GM18502 (cell line): ENCODE data around the gene C6orf15.

Experiments used
- ATAC-seq: cut with Tn5 transposase; IDR thresholded peaks from one replicate; pipeline ENCODE4 v1.9.1; 2021; ENCODE audit warnings: mild to moderate bottlenecking; ENCODE audit not compliant: unreplicated experiment, poor library complexity

The C6orf15 gene

DNA sequence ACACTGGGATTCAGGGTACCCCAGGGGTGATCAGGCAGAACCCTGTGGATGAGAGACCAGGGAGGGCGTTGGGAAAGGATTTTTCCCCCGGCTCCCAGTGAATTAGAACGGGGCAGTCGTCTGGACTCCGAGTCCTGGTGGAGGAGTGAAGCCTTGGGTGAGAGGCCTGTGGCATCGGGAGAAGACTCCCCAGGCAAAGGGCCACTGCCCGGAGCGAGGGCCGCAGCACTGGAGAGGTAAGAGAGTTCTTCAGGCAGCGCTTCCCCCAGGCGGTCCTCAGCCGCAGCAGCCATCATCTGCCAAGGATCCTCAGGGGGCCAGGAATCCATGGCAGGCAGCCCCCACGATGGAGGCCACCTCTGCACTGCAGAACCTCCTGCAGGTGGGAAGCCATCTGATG, 663 bp downstream of the C6orf15 start:
- ATAC-seq, result no peak

DNA sequence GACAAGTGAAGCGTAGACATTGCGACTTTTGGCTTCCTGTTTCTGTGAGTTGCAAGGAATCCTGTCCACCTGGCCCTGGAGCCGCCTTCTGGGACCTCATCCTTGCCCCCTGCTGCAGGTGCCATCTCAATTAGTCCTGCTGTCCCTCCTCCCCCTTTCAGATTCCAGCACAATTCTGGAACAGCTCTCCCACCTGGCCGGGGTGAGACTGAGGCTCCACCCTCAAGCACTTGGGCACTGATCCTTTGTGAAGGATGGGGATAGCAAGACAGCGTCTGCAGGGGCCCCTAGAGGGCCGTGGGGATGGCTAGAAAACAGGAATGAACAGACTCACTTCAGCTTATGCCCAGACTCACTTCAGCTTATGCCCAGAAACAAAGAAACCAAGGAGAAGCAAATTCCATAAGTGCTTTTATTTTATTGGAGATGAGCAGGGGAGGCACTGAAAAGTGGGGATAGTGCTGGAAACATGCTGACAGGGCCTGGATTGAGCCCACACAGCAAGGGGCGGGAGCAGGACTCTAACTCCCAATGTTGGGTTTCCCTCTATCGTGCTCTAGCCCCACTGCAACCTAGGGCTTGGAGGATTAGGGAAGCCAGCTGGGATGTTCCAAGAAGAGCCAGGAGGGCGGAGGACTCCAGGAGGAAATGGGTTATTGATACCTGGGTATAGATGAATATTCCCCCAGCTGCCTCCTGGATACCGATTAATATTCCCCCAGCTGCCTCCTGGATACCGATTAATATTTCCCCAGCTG, 1.4 kb downstream of the C6orf15 start:
- no peak for ATAC-seq

DNA sequence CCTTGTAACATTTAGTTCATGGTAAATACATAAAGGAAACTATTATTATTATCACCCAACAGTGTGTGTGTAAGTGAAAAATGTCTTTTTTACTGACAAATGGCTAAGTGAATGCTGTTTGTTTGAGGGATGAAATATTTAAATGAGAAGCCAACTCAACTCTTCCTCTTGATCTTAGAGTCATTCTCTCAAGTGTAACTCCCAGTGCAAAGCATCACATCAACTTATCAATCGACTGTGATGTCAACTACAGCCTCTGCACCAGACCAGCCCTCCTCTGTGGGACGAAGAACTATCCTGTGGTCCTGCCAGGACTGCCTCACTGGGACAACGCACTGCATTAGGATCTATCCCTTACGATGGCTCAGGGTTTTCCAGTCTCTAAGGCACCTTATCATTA, 5.3 kb downstream of the C6orf15 start:
- no peak for ATAC-seq

DNA sequence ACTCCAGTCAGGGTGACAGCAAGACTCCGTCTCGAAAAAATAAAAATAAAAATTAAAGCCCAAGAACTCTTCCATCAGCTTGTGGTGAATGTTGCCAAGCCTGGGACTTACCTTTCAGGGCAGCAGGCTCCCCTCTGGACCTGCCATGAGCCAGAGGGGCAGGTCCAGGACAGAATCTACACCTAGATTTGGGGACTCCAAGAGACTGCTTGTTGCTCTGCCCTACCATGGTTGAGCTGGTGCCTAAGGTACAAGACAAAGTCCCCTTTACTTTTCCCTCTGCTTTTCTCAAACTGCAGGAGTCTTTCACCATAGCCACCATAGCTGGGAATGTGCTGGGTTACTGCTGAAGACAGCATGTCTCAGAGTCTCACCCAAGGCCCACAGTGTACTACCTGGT, 9.2 kb downstream of the C6orf15 start:
- no peak for ATAC-seq

DNA sequence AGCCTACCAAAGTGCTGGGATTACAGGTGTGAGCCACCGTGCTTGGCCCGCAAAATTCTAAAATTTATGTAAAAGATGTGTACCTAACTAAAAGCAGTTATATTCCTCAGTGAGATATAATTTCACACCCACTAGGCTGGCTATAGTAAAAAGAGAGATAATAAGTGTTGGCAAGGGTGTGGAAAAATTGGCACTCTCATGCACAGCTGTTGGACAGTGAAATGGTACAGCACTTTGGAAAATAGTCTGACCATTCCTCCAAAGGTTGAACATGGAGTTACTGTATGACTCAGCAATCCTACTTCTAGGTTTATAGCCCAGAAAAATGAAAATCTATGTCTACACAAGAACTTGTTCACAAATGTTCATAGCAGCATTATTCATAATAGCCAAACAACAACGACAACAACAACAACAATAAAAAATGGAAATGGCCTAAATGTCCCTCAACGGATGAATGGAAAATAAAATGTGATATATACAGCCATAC, 13.9 kb downstream of the C6orf15 start:
- no peak for ATAC-seq

DNA sequence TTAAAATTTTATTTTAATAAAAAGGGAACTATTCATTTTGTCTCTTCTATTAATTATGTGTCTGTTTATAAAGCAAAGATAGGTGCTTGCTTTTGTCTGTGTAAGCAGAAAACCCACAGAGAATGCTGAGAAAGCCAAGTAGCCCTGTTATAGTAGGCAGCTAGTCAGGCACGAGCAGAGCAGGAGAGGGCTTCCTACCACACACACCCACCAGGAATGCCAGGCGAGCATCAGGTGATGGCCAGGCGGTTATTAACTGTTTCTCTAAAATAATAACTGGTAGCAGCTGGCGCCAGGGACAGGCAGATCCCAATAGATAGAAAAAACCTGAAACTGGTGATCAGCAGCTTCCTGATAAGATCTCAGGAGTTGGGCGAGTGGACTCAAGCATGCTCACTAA, 15.7 kb downstream of the C6orf15 start:
- no peak for ATAC-seq

DNA sequence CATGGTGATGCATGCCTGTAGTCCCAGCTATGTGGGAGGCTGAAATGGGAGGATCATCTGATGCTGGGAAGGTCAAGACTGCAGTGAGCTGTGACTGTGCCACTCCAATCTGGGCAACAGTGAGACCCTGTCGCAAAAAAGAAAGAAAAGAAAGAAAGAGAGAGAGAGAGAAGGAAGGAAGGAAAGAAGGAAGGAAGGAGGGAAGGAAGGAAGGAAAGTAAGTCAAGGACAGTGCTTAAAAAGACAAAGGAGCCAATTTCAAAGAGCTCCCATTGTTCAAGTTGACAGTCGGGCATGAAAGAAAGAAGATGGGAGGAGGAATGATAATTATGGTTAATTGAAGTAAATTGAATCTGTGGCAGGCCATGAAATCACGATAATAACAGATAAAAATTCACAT, 16.2 kb downstream of the C6orf15 start:
- no peak for ATAC-seq

DNA sequence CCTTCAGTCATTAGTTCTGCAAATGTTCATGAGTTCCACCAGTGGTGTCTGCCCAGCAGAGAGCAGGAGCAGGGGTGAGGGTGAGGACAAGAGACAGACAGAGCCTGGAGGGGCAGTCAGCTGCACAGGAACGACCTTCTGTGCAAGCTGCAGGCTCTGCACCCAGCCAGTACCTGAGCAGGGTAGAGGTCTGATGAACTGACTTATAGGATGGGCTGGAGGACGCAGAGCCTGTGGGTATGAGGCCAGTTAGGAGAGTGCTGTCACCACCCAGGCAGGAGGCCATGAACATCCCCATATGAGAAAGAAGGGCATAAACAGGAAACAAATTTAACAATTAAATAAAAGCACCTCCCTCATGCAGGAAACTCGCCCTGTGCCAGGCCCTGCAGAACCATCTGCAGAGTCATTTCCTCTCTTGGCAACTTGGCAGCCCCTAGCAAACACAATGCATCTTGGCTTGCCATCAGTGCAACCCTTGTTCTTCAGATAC, 17.9 kb downstream of the C6orf15 start:
- no peak for ATAC-seq

DNA sequence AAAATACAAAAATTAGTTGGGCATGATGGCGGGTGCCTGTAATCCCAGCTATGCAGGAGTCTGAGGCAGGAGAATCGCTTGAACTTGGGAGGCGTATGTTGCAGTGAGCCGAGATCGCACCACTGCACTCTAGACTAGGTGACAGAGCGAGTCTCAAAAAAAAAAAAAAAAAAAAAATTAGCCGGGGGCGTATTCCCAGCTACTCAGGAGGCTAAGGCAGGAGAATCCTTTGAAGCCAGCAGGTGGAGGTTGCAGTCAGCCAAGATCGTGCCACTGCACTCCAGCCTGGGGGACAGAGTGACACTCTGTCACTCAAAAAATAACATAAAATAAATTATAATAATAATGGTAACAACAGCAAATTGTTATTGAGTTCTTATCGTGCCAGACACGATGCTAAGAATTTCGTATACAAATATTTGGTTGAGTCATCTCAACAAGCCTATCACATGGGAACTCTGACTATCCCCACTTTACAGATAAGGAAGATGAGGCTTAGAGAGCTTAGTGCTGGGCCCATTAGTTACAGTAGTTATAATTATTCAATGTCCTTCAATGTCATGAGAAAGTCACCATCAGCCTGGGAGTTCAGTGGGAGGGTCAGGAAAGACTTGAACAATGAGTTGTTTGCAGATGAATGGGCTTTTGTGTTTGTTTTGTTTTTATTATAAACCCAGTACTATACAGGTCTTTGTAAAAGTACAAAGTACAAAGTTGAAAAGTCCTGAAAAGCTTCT, 19.4 kb downstream of the C6orf15 start:
- no peak for ATAC-seq

DNA sequence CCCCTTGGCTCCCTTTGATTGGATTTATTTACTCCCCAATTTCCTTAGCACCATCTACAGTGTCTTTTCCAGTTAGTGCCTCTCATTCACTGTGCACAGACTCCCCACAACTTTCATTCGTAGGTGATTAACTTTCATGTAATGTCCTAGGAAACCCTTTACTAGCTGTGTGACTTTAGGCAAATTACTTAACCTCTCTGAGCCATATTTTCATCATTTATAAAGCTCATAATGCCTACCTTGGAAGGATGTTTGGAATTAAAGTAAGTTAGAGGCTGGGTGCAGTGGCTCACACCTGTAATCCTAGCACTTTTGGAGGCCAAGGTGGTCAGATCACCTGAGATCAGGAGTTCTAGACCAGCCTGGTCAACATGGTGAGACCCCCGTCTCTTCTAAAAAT, 20.1 kb downstream of the C6orf15 start:
- no peak for ATAC-seq

DNA sequence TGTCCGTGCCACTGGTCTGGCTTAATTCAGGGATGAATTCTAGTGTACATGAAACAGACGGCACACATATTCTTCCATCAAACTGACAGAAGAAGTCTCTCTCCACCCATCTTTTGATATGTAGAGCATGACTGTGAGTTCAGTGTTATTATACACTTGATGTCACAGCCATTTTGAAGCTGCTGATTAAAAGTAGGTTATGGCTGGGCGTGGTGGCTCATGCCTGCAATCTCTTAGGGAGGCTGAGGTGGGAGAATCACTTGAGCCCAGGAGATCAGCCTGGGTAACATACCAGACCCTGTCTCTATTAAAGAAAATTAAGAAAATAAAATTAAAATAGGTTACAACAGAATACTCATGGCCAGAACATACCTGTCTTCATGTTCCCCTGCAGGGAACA, 20.7 kb downstream of the C6orf15 start:
- no peak for ATAC-seq

DNA sequence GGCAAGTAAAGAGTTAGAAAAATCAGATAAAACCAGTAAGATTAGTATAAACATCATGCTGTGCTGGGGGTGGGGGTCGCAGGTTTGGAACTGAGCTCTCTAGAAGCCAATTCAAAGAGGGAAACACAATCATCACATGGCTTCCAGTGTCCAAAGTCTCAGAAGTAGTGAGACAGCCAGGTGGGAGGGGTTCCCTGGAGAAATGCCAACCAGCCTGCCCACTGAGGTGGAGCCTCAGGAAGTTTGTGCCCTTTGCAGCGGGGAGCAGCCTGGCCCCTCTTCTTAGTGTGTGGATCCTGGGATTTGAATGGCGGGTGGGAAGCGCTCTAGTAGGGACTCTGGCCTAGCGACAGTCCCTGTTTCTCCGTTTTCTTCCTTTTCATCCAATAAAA, 21.4 kb downstream of the C6orf15 start:
- ATAC-seq, result no peak

DNA sequence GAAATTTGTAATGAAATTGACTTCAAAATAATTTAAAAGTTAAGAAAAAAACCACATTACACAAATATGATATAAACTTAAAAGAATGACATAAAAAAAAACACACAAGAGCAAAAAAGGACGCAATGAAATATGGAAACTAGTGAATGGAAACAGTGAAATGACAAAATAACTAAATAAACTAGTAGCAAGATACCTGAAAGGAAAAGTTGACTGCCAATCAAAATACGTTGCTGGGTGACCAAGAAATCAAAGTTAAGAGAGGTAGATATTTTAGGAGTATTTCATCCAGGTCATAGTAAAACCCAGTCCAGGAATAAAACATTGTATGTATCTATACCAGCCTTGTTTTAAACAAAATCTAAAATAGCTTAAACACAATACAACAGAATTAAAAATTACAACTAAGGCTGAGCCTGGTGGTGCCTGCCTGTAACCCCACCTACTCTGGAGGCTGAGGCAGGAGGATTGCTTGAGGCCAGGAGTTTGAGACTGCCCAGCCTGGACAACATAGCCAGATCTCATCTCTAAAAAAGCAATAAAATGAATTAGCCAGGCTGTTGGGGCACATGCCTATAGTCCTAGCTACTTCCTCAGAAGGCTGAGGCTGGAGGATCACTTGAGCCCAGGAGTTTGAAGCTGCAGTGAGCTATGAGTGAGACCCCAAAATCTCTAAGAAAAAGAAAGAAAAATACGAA, 22.0 kb downstream of the C6orf15 start:
- no peak for ATAC-seq

DNA sequence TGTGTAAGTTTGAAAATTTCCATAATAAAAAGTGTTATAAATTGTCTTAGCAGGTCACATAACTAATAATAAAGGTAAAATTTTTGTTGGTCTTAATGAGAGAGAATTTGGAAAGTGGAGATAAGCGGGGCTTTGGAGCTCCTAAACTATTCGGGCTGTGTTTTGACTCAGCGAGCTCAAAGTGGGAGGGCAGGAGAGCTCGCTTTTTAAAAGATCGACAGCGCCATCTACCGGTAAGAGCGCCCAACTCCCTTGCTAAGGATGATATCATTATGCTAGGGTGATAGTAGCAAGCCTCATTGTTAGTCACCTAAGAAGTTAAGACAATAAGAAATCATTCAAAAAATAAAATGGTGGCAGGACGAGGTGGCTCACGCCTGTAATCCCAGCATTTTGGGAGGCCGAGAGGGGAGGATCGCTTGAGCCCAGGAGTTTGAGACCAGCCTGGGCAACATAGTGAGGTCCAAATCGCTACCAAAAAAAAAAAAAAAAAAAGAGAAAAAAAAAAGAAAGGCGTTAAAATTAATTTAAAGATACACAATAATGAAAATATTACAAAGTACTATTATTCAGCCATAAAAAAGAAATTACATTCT, 24.8 kb downstream of the C6orf15 start:
- ATAC-seq, result no peak

DNA sequence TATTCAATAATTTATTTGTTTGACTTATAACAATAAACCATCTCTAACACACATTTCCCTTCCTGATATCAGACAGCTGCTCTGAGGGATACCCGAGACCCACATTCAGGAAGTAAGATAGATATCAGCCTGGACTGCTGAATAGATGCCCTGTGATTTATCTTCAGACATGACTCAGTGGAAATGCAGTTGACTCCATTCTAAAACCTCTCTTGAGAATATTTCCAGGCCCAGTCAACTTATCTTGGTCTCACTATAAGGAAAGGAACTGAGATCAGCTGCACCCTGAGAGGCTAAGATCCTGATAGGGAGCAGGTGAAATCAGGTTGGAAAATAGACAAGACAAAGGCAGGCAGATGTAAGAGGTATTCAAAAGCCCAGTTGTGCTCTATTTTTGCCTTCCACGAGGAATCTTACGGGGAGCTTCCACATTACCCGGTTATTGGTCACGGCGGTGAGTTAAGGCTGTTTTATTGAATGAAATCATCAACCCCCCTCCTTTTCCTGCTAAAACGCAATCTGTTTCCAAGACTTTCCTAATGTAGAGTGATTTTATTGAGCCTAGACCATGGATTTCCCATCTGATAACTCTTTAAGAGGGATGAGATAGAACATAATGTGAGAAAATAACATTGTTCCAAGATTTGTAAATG, 25.5 kb downstream of the C6orf15 start:
- ATAC-seq, result no peak

DNA sequence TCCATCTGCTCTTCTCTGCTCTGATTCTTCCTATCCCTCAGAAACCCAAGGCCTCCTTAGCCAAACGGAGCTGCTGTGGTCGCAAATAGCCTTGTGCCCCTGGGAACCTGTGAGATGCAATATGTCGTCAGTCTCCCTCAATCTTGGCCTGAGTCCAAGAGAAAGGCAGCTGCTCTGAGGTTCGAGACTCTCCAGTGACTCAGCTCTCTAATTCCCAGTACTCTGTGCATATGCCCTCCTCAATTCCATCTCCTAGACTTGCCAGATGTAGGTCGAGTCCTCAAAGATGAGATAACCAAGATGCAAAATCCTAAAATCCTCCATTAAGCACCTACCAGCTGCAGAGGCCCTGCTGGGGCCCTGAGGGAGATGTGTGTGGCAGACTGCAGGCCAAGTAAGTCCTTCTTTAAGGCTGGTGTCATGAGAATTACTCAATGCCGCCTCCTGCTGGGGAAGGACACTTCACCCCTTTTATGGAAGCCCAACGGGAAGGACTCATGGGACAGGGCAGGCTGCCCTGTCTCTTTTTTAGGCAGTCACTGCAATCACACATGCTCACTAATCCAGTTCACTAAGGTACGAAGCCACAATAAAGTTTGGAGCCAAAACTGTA, 28.5 kb downstream of the C6orf15 start:
- no peak for ATAC-seq

DNA sequence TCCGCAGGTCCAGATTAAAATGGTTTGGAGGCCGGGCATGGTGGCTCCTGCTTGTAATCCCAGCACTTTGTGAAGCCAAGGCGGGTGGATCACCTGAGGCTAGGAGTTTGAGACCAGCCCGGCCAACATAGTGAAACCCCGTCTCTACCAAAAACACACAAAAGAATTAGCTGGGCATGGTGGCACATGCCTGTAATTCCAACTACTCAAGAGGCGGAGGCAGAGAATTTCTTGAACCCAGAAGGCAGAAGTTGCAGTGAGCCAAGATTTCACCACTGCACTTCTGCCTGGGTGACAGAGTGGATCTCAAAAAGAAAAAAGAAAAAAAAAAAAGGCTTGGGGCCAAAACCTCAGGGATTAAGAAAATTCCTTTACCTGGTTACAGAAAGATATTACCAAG, 30.5 kb downstream of the C6orf15 start:
- no peak for ATAC-seq

DNA sequence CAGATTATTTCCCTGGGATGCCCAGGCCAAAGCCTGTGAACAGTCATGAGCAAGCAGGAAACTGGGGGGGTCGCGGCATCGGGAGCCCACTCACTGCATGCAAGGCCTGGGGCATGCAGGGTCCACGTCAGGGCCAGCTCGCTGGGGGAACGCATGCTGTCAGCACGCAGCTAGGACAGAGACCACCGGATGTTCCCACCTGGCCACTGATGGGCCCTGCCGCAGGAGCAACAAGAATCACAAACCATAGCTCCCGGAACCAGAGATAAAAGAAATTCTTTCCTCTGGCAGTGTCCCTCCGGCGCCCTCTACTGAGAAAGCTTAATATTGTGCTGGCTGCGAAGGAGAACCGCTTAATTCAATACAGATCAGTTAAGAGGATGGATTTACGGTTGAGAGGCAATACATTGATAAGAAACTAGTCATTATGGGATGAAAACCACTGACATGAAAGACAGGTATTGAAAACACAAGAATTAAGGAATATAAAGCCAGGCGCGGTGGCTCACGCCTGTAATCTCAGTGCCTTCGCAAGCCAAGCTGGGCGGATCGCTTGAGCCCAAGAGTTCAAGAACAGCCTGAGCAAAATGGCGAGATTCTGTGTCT, 32.6 kb downstream of the C6orf15 start:
- ATAC-seq, result no peak

DNA sequence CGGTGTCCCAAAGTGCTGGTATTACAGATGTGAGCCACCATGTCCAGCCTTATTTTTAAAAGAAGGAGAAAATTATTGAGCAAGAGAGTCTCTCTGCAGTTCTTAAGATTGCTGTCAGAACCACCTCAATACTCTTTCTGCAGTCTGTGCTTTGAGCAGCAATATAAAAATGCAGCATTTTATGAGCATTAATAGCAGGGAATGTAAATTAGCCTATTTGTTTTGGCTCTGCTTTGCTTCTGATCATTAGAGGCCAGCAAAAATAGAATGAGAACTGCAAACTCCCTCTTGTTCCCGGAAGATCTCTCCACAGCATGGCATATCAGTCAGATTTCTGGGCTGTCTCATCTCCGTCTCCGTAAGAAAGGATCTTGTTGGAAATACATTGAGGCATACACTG, 35.8 kb downstream of the C6orf15 start:
- no peak for ATAC-seq
